Endothelial cell of umbilical vein (primary cell): ENCODE measurements around the gene ARSJ.

ENCODE experiments used
- MAX ChIP-seq: IDR thresholded peaks from 2 replicates; pipeline ENCODE4 v1.6.1; 2011; ENCODE audit not compliant: insufficient read depth, insufficient read length
- POLR2A ChIP-seq: IDR thresholded peaks from 2 replicates; pipeline ENCODE4 v1.6.1; 2012; ENCODE audit warnings: low read depth, mild to moderate bottlenecking, control low read depth, low read length
- POLR2AphosphoS5 ChIP-seq: IDR thresholded peaks from 2 replicates; pipeline ENCODE4 v1.6.1; 2012; ENCODE audit warnings: low read depth, mild to moderate bottlenecking, control low read depth, low read length, moderate library complexity; ENCODE audit not compliant: insufficient read depth
- TF ChIP-seq, protein P1 (sequence below), 2 donors: IDR thresholded peaks; 1 replicate in 1 of 2; 2 replicates in 1 of 2; pipeline ENCODE4 v1.5.1; 2011; ENCODE audit warnings: low read length in 2 of 2, mild to moderate bottlenecking in 2 of 2, moderate library complexity in 2 of 2, control low read depth in 1 of 2, inconsistent platforms in 1 of 2, low read depth in 1 of 2; ENCODE audit not compliant: insufficient read depth in 1 of 2; ENCODE audit errors: extremely low read depth in 1 of 2

- TF ChIP-seq, protein P1, sequence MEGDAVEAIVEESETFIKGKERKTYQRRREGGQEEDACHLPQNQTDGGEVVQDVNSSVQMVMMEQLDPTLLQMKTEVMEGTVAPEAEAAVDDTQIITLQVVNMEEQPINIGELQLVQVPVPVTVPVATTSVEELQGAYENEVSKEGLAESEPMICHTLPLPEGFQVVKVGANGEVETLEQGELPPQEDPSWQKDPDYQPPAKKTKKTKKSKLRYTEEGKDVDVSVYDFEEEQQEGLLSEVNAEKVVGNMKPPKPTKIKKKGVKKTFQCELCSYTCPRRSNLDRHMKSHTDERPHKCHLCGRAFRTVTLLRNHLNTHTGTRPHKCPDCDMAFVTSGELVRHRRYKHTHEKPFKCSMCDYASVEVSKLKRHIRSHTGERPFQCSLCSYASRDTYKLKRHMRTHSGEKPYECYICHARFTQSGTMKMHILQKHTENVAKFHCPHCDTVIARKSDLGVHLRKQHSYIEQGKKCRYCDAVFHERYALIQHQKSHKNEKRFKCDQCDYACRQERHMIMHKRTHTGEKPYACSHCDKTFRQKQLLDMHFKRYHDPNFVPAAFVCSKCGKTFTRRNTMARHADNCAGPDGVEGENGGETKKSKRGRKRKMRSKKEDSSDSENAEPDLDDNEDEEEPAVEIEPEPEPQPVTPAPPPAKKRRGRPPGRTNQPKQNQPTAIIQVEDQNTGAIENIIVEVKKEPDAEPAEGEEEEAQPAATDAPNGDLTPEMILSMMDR (IDR thresholded peaks at IDR 0.05; ENCODE audit: extremely low read depth in 1 of 2, insufficient read depth in 1 of 2, low read depth in 1 of 2, low read length in 2 of 2) = no peak
- no peak for TF ChIP-seq POLR2AphosphoS5
- TF ChIP-seq MAX = no peak
- TF ChIP-seq POLR2A = no peak
Measured at GRCh38 chr4:113977526-113977855, 2.0 kb downstream of the ARSJ start.
